K562 (cell line): ENCODE measurements around the gene MOSPD3. TPM values are rescaled to one million over a fixed set of nuclear protein-coding genes. Genes with fewer than 3 reads are reported as not detected.
A peak's percentile ranks its signal among the peaks of the same experiment; 100 is the strongest.

Source experiments
- ARID4B ChIP-seq: sonication (generic); formaldehyde crosslinking; IDR thresholded peaks from 2 replicates; pipeline ENCODE4 v1.8.0; 2022; ENCODE audit warnings: mild to moderate bottlenecking, missing genetic modification reagents
- ATF3 ChIP-seq, 2 experiments: fragments of 450-650 bp in 1 of 2; sonication (generic) in 1 of 2; formaldehyde crosslinking in 1 of 2; IDR thresholded peaks in 1 of 2; conservative IDR thresholded peaks in 1 of 2; 2 replicates each; pipeline versions ENCODE4 v1.6.1 to v1.8.1; 2016 to 2023; ENCODE audit warnings: mild to moderate bottlenecking in 2 of 2, moderate library complexity in 2 of 2, inconsistent platforms in 1 of 2, missing genetic modification reagents in 1 of 2
- CBX5 ChIP-seq: IDR thresholded peaks from 2 replicates; pipeline ENCODE4 v1.6.1; 2014; ENCODE audit warnings: low read depth, borderline replicate concordance
- EHMT2 ChIP-seq: fragments of 450-650 bp; IDR thresholded peaks from 2 replicates; pipeline ENCODE4 v1.6.1; 2018; ENCODE audit warnings: antibody characterized with exemption
- HDAC2 ChIP-seq: fragments of 450-650 bp; IDR thresholded peaks from 2 replicates; pipeline ENCODE4 v1.6.1; 2016; ENCODE audit warnings: mild to moderate bottlenecking
- HNRNPL ChIP-seq: fragments of 200-400 bp; formaldehyde crosslinking; IDR thresholded peaks from 2 replicates; pipeline ENCODE4 v1.6.1; 2017; ENCODE audit warnings: low read depth, mild to moderate bottlenecking, low read length
- JUND ChIP-seq, 2 experiments: IDR thresholded peaks; 2 replicates in 1 of 2; 3 replicates in 1 of 2; pipeline ENCODE4 v1.6.1; 2011; ENCODE audit warnings: borderline replicate concordance in 2 of 2, low read depth in 2 of 2, low read length in 2 of 2, improper control_type of control experiment in 1 of 2, missing biosample characterization in 1 of 2, missing genetic modification characterization in 1 of 2, missing genetic modification reagents in 1 of 2
- MED1 ChIP-seq: sonication (generic); formaldehyde crosslinking; IDR thresholded peaks from 2 replicates; pipeline ENCODE4 v1.8.1; 2023; ENCODE audit warnings: missing genetic modification reagents, borderline replicate concordance
- NCOA2 ChIP-seq, 2 experiments: fragments of 450-650 bp; IDR thresholded peaks; 2 replicates each; pipeline ENCODE4 v1.6.1; 2018; ENCODE audit warnings: mild to moderate bottlenecking in 2 of 2, moderate library complexity in 1 of 2; ENCODE audit not compliant: partially characterized antibody in 2 of 2
- SNIP1 ChIP-seq: fragments of 450-650 bp; IDR thresholded peaks from 2 replicates; pipeline ENCODE4 v1.7.1; 2017; ENCODE audit warnings: low read depth, mild to moderate bottlenecking
- SRF ChIP-seq, 2 experiments: fragments of 250-450, 450-650 bp in 1 of 2; sonication (Bioruptor Pico) in 1 of 2; sonication (generic) in 1 of 2; formaldehyde crosslinking; IDR thresholded peaks; 2 replicates each; pipeline versions ENCODE4 v1.5.0 to v1.5.1; 2020 to 2022; ENCODE audit warnings: mild to moderate bottlenecking in 1 of 2, missing genetic modification reagents in 1 of 2
- ZBTB11 ChIP-seq, 3 experiments: fragments of 200-800 bp in 1 of 3; fragments of 250-450 bp in 1 of 3; fragments of 450-650 bp in 1 of 3; sonication (Bioruptor Pico) in 1 of 3; sonication (Bioruptor generic) in 1 of 3; formaldehyde crosslinking in 1 of 3; IDR thresholded peaks; 2 replicates each; pipeline versions ENCODE4 v1.6.1 to v1.8.0; 2016 to 2022; ENCODE audit warnings: mild to moderate bottlenecking in 2 of 3, missing genetic modification characterization in 2 of 3, missing compliant biosample characterization in 1 of 3, moderate library complexity in 1 of 3
- ZC3H8 ChIP-seq: fragments of 450-650 bp; IDR thresholded peaks from 2 replicates; pipeline ENCODE4 v1.6.1; 2017
- ZFX ChIP-seq: sonication (generic); formaldehyde crosslinking; IDR thresholded peaks from 2 replicates; pipeline ENCODE4 v1.8.0; 2022; ENCODE audit warnings: mild to moderate bottlenecking, missing genetic modification reagents, moderate library complexity
- ZNF197 ChIP-seq: fragments of 200-800 bp; sonication (Bioruptor generic); IDR thresholded peaks from 2 replicates; pipeline ENCODE4 v1.6.1; 2016; ENCODE audit warnings: low read depth, missing genetic modification characterization, missing compliant biosample characterization
- ZNF444 ChIP-seq: fragments of 250-450 bp; sonication (Bioruptor Pico); IDR thresholded peaks from 2 replicates; pipeline ENCODE4 v1.4.0; 2020; ENCODE audit warnings: mild to moderate bottlenecking, moderate library complexity
- ZNF445 ChIP-seq: fragments of 250-450 bp; sonication (Bioruptor Pico); IDR thresholded peaks from 2 replicates; pipeline ENCODE4 v1.4.0; 2020; ENCODE audit warnings: low read depth, mild to moderate bottlenecking, moderate library complexity
- polyA plus RNA-seq, 8 experiments: library from polyadenylated mRNA; depleted of rRNA in 4 of 8; stranded (reverse) in 5 of 8; unstranded in 3 of 8; fragments of >200 nt; fragmentation: Nextera tagmentation in 2 of 8; fragmentation: Illumina TruSeq in 1 of 8; extraction: Ambion mirVana in 2 of 8; extraction: Trizol in 1 of 8; gene quantifications; 2 replicates each; pipeline versions ENCODE4 v1.2.1 to v1.2.3, GENCODE V29; 2011 to 2014; ENCODE audit warnings: inconsistent platforms in 1 of 8, missing spikeins in 1 of 8
- total RNA-seq, 7 experiments: library from RNA; depleted of rRNA in 6 of 7; stranded (reverse); fragments of >200 nt in 6 of 7; fragmentation: Illumina TruSeq in 2 of 7; extraction: Trizol in 2 of 7; gene quantifications; 2 replicates each; pipeline versions ENCODE4 v1.2.1 to v1.2.3, GENCODE V29; 2011 to 2021; ENCODE audit warnings: low replicate concordance in 1 of 7

MOSPD3 gene
- total and polyA plus RNA-seq, 9 of the 15 experiments (the other 6 are each of a cell fraction or from before 2014, with no cell fraction given) = 1.4 to 32.1 (median 7.3) TPM

GRCh38 chr7:100655908-100656674 is 43.8 kb downstream of the MOSPD3 start, which contains the start of gene ACTL6B (continued):
- TF ChIP-seq ZBTB11 (CRISPR knock-in tag; IDR thresholded peaks at IDR 0.05) = peak in 1 of 3 experiments; percentile 56; a peak in 1 of 6 replicates
- peak; percentile 74; the same call in 1 of the 2 replicates for TF ChIP-seq HNRNPL
- TF ChIP-seq NCOA2 (IDR thresholded peaks at IDR 0.05; ENCODE audit: partially characterized antibody in 2 of 2) = no peak
- no peak for TF ChIP-seq ZNF444 (CRISPR knock-in tag)
- peak; percentile 31; the same call in 1 of the 2 replicates for TF ChIP-seq ZFX (CRISPR knock-in tag)
- no peak for TF ChIP-seq ZC3H8
- TF ChIP-seq SRF (CRISPR knock-in tag; IDR thresholded peaks at IDR 0.05) = peak in 1 of 2 experiments; percentile 80; a peak in 2 of 4 replicates
- TF ChIP-seq ATF3 (IDR thresholded peaks at IDR 0.05) = no peak
- TF ChIP-seq ATF3 (CRISPR knock-in tag; conservative IDR thresholded peaks at IDR 0.05) = 0 out of 2 replicates have a peak, but pooled peaks have one; percentile 65
- TF ChIP-seq HDAC2 = peak; percentile 61; the same call in 1 of the 2 replicates
- peak; percentile 99 for TF ChIP-seq EHMT2
- peak; percentile 45; the same call in 1 of the 2 replicates for TF ChIP-seq MED1 (CRISPR knock-in tag)
- peak; percentile 81 for TF ChIP-seq ZNF197 (CRISPR knock-in tag)
- no peak for TF ChIP-seq CBX5
- TF ChIP-seq ZNF445 (CRISPR knock-in tag) = no peak
- TF ChIP-seq ARID4B (CRISPR knock-in tag) = peak; percentile 95
- TF ChIP-seq JUND (IDR thresholded peaks at IDR 0.05; ENCODE audit: borderline replicate concordance, low read depth, low read length) = peak; percentile 37; the same call in 1 of the 2 replicates
- no peak; the same call in 2 of the 3 replicates for TF ChIP-seq JUND (tag; IDR thresholded peaks at IDR 0.05; ENCODE audit: borderline replicate concordance, low read depth, low read length)
- TF ChIP-seq SNIP1 = no peak
